Measurements from ENCODE around the gene NRCAM. TPM values are rescaled to one million over a fixed set of nuclear protein-coding genes. Genes with fewer than 3 reads are reported as not detected.

The NRCAM gene
- total RNA-seq, 2 donors from 2014 or later, result 0.92 to 1.1 TPM

DNA sequence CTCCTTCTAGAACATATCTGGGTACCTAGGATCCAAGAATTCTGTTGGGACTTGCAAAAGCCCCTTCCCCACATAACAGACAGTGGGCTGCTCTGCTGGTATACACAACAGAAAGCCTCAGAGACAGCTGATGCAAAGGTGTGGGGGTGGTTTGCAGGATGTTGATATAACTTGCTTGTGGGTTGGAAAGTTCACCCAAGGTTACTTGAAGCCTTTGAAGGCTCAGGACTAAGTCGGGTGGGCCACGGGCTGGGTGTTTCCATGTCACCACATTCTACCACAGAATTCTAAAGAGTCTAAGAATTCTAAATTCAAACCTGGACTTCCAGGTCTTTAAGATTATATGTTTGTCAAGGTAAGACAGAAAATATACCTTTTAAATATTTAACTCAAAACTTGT, 7.4 kb upstream of the NRCAM start:
- intact Hi-C loops (cut with DNase I, micrococcal nuclease), result no loop called here
- no peak for ATAC-seq
- no peak for DNase-seq

DNA sequence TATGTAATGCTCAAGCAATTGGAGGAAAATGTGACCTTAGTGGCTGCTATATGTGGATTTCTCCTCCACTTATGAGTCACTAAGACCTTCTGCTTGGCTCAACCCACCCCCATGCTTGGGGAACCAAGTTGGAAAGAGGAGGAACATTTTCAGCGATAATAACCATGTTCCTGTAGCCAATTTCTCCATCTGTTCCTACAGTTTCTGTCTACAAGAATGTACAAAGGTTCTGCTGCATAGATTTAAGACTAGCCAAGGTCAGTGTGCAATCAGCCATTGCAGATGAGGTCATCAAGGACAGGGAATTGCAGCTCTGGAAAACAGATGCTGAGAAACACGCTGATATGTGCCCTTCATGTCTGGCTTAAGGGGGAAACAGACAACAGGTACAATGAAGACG, 5.6 kb upstream of the NRCAM start:
- DNase-seq (no peak), ATAC-seq (no peak)
- intact Hi-C loops (cut with DNase I, micrococcal nuclease), result no loop called here

DNA sequence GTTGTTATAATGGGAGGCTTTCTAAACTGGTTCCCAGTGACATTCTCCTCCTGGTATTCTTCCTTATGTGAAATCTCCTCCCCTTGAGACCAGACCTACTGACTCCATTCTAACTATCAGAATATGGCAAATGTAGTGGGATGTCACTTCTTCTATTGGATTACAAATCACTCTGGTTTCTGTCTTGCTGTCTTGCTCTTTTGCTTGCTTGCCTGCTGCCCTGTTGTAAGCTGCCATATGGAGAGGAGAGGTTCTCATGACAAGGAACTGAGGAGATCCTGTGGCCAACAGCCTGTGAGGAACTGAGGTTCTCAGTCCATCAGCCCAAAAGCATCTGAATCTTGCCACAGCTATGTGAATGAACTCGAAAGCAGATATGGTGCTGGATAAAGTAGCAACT, 4.7 kb upstream of the NRCAM start:
- no peak for ATAC-seq
- no peak for DNase-seq
- intact Hi-C loops (cut with DNase I, micrococcal nuclease), result no loop called here

DNA sequence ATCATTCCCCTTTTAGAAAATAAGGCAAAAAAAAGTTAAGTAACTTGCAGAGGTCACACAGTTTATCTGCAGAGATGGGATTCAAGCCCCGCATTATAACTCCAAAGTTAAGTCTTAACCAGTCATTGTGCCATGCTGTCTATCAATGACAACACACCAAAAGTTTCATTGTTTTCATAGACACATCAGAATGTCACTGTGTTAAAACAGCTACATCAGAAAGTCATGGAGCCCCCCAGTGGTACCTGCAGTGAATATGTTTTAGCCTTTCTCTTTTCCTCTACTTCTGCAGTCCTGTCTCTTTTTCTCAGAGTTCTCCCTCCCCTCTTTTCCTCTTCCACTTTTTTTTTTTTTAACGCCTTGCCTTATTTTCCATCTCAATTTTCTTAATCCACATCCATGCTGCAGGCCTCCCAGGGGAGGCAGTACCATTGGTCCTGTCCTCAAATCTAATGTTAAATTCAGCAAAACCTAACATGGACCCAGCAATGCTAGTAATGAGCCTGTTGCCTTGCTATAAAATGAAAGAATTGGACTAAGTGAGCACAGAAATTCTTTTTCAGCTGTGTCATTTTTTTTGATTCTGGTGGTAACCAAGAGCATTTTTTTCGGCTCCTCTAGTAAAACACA, 3.8 kb upstream of the NRCAM start:
- intact Hi-C loops (cut with DNase I, micrococcal nuclease), result no loop called here
- DNase-seq (no peak), ATAC-seq (no peak)

GRCh38 chr7:108457871-108458270, 1.6 kb upstream of the NRCAM start:
- ATAC-seq, result no peak
- intact Hi-C loops (cut with DNase I, micrococcal nuclease), result no loop called here
- DNase-seq, result no peak

GRCh38 chr7:108456845-108457540, 757 bp upstream of the NRCAM start:
- ATAC-seq, result no peak
- intact Hi-C loops (cut with DNase I, micrococcal nuclease), result no loop called here
- DNase-seq, result no peak

DNA sequence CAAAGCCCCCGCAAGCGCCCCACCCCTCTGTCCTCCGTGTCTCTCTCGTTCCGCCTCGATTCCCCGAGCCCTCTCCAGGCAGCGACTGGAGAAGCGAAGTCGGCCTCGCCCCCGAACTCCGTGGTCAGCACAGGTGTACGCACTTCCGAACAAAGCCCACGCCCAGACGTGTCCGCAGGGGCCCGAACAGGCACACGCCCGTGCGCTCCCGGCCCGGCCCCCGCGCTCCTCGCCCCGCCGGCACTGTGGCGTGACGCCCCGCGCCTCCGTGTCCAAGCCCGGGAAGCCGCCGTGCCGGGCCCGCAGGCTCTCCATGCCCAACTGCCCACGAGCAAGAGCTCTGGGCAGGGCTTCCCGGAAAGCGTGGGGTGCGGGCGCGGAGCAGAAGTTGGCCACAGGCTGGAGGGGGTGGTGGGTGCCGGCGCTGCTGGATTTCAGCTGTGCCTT, 662 bp downstream of the NRCAM start:
- intact Hi-C loops (cut with DNase I, micrococcal nuclease), result no loop called here
- DNase-seq, result no peak
- ATAC-seq, result no peak

- intact Hi-C loops (cut with DNase I, micrococcal nuclease), result no loop called here
These were observed 1.3 kb downstream of the NRCAM start for GRCh38 chr7:108454674-108455550.

DNA sequence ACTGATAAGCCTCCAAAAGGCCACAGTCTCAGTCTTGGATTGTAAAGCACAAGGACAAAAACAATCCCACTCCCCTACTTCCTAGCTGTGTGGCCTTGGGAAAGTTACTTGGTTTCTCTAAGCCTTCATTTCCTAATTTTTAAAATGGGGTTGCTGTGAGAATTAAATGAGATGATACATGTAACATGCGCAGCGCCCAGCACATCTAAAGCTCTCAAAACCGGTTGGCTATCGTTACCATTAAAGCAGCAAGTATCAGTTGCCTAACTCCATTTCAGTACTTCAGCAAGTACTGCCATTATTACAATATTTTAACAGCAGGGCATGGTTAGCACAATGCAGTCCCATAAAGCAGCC, 1.9 kb downstream of the NRCAM start:
- ATAC-seq (no peak), DNase-seq (no peak)
- intact Hi-C loops (cut with DNase I, micrococcal nuclease), result no loop called here

More at GRCh38 chr7:108454674-108455550, 1.3 kb downstream of the NRCAM start:
- ATAC-seq (no peak), DNase-seq (no peak)

DNA sequence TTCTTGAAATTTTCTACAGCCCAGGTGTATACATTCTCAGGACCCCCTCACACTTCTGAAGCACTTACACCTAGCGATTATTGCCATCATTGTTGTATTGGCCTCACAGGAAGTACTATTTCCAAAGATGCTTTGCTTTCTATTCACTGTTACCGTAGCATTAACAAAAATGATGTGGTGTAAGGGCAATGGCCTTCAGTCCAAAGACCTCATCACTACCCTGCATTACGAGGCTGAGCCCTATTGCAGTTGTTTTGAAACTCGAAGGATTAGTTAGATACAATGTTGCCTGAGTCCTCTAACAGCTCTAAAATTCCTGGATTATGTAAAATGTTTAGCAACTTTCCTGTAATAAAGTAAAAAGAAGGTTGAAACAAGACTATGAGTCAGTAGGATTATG, 2.9 kb downstream of the NRCAM start:
- intact Hi-C loops (cut with DNase I, micrococcal nuclease), result no loop called here
- DNase-seq (no peak), ATAC-seq (no peak)

- DNase-seq (no peak), ATAC-seq (no peak)
- intact Hi-C loops (cut with DNase I, micrococcal nuclease), result no loop called here
These were observed 3.5 kb downstream of the NRCAM start for GRCh38 chr7:108452707-108453106.

DNA sequence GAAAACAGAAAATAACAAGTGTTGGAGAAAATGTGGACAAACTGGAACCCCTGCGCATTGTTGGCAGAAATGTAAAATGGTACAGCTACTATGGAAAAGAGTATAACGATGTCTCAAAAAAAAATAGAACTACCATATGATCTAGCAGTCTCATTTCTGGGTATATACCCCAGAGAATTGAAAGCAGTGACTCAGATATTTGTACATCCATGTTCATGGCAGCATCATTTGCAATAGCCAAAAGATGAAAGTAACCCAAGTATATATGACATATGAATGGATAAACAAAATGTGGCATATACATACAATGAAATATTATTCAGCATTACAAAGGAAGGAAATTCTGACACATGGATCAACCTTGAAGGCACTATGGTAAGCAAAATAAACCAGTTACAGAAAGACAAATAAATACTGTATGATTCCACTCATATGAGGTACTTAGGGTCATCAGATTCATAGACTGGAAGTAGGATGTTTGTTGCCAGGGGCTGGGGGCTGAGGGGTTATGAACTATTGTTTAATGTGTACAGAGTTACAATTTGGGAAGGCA, 4.9 kb downstream of the NRCAM start:
- ATAC-seq (no peak), DNase-seq (no peak)
- intact Hi-C loops (cut with DNase I, micrococcal nuclease), result no loop called here

DNA sequence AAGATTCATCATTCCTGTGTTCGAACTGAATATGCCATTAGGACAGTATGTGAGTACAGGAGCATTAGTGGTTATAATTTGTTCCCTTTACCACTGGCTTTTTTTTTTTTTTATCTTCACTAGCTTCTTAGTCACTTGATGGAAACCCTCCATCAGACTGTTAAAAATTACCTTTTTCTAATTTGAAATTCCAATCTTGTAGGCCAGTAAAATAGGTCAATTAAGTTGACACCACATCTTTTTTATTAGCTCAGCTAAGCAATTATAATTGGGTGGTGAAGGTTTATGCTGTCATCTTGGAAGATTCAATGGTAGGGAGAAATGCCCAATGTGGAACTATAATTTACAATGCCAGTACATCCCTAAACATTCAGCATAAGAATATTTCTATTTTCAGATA, 6.1 kb downstream of the NRCAM start:
- intact Hi-C loops (cut with DNase I, micrococcal nuclease), result no loop called here
- no peak for ATAC-seq

DNA sequence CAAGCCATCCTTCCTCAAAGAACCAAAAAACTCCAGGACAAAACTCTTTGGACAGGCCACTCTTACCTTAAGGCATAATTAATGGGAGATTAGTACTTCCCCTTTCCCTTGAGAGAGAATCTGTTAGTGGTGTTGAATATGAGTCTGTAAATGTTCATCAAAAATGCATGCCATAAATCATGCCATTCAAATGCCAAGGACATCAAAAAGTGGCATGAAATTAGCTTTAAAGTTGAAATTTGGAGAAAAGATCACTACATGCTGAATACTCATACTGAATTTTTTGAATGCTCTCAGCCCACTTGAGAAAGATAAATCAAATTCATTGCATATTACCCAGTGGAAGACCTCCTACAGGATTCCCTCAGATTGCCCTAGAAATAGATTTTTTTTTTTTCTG, 6.7 kb downstream of the NRCAM start:
- DNase-seq (no peak), ATAC-seq (no peak)
- intact Hi-C loops (cut with DNase I, micrococcal nuclease), result no loop called here

More for the DNA sequence above, 6.1 kb downstream of the NRCAM start:
- no peak for DNase-seq

DNA sequence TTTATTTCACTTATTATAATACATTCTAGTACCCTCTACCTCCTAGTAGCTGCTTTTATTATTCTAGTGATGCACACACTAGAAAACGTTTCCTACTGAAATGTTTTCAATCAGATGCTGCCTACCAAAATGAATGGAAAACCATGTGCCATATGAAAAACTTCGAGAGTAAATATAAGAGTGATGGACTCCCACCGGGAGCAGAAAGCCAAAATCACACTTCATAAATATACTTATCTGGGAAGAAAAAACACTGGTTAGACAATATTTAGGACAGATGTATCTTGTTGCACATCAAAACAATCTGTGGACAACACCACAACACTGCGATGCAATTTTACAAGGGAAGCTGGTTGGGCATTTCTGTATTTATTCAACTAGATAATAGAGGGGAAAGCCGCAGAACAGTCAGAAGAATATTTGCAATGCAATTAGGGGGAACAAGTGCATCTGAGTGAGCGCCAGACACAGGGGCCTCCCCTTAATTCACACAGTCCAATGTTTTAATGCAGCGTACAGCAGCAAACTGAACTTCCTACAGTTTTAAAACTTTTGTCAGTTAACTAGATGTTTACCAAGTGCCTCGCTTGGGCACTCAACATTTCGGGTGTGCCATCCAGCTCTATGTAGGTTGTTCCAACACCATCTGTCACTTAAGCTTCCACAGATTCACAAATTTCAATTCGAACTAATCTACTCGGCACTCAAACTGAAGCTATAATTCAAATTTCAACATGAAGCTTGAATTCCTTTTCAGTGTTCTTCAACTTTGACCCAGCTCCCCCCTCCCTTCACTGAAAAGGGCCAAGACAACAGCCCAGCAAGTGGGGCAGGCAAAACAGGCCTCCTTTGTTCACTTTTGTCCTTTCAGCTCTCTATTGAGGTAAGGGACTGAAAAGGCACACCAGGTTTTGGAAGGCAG, 7.4 kb downstream of the NRCAM start:
- intact Hi-C loops (cut with DNase I, micrococcal nuclease), result no loop called here
- ATAC-seq (no peak), DNase-seq (no peak)

DNA sequence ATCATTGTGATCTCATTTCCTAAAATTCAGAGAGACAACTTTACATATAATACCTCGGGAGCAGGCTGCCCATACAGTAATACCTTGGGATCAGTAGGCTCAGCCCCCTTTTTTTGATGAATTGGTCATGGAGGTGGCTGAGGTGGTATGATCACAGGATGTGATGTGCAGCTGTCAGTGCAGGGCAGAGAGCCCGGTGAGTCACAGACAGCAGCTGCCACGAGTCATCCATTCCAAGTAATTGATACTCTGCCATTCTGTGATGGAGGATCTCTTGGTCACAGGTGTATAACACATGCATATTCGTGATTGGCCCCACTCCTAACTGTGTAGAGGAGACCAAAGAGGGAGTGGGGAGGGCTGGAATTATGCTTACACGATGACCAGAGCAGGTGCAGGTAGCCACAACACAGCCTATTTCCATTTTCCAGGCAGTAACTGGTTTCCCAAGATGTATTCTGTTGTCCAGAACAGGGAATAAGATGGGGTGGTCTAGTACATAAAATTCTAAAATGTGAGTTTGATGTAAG, 14.1 kb downstream of the NRCAM start:
- ATAC-seq, result no peak
- no peak for DNase-seq
- intact Hi-C loops (cut with DNase I, micrococcal nuclease), result no loop called here

GRCh38 chr7:108441392-108441955, 14.8 kb downstream of the NRCAM start:
- no peak for ATAC-seq
- DNase-seq, result no peak
- intact Hi-C loops (cut with DNase I, micrococcal nuclease), result no loop called here

DNA sequence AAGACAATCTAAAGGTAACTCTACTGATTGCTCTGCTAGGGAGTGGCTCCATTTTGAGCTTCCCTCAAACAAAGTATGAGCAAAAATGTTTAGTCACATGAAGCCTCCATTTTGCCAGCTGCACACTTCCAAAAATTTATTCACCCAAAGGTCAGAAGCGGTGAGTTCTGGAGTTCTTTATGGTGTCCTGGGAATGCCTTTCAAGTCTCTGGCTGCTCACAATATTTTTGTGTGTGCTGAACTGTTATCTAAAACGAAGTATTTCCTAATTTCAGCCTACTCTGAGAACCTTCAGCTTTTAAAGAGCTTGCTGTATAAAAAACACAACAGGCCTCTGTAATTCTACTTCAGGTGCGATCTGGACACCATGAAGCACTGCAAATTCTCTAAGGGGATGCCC, 15.6 kb downstream of the NRCAM start:
- ATAC-seq (no peak), DNase-seq (no peak)
- intact Hi-C loops (cut with DNase I, micrococcal nuclease), result no loop called here
